ENCODE results near the gene NECAB2.

- TF ChIP-seq, protein P1, sequence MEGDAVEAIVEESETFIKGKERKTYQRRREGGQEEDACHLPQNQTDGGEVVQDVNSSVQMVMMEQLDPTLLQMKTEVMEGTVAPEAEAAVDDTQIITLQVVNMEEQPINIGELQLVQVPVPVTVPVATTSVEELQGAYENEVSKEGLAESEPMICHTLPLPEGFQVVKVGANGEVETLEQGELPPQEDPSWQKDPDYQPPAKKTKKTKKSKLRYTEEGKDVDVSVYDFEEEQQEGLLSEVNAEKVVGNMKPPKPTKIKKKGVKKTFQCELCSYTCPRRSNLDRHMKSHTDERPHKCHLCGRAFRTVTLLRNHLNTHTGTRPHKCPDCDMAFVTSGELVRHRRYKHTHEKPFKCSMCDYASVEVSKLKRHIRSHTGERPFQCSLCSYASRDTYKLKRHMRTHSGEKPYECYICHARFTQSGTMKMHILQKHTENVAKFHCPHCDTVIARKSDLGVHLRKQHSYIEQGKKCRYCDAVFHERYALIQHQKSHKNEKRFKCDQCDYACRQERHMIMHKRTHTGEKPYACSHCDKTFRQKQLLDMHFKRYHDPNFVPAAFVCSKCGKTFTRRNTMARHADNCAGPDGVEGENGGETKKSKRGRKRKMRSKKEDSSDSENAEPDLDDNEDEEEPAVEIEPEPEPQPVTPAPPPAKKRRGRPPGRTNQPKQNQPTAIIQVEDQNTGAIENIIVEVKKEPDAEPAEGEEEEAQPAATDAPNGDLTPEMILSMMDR (IDR thresholded peaks at IDR 0.05): no peak
- no peak for TF ChIP-seq POLR2AphosphoS5 (IDR thresholded peaks at IDR 0.05)
- no peak for TF ChIP-seq POLR2A (IDR thresholded peaks at IDR 0.05)
Observed at GRCh38 chr16:84050316-84050715, 82.3 kb downstream of the NECAB2 start.
